HCT116 (cell line): ENCODE data around the gene FOSB.
"Not testable (repeated sequence)": the region's sequence is repeated elsewhere in the genome, so short reads cannot be mapped to it uniquely, and the experiment has no call there.

Experiments used
- CBX3 ChIP-seq: IDR thresholded peaks from 2 replicates; pipeline ENCODE4 v1.6.1; 2012; ENCODE audit warnings: low read depth
- CTCF ChIP-seq, 3 experiments: fragments of 200-600 bp in 1 of 3; sonication (generic) in 1 of 3; IDR thresholded peaks in 2 of 3; conservative IDR thresholded peaks in 1 of 3; 2 replicates each; pipeline ENCODE4 v1.5.1; 2012 to 2017; ENCODE audit warnings: low read depth in 2 of 3, low read length in 2 of 3, antibody characterized with exemption in 1 of 3, borderline replicate concordance in 1 of 3, control low read depth in 1 of 3, mild to moderate bottlenecking in 1 of 3, mixed read lengths in 1 of 3, mixed run types in 1 of 3, moderate library complexity in 1 of 3; ENCODE audit not compliant: insufficient read depth in 1 of 3
- ELF1 ChIP-seq: IDR thresholded peaks from 2 replicates; pipeline ENCODE4 v1.6.1; 2012; ENCODE audit warnings: low read depth, borderline replicate concordance
- JUND ChIP-seq: IDR thresholded peaks from 2 replicates; pipeline ENCODE4 v1.6.1; 2012
- POLR2A ChIP-seq: IDR thresholded peaks from 2 replicates; pipeline ENCODE4 v1.7.0; 2011; ENCODE audit warnings: borderline replicate concordance; ENCODE audit not compliant: insufficient read depth, insufficient read length; ENCODE audit errors: extremely low read depth
- SP1 ChIP-seq: IDR thresholded peaks from 2 replicates; pipeline ENCODE4 v1.6.1; 2012; ENCODE audit warnings: low read depth
- TCF7L2 ChIP-seq: IDR thresholded peaks from 2 replicates; pipeline ENCODE4 v1.7.0; 2011; ENCODE audit warnings: borderline replicate concordance, inconsistent platforms; ENCODE audit not compliant: insufficient read depth, insufficient read length; ENCODE audit errors: extremely low read depth
- YY1 ChIP-seq: IDR thresholded peaks from 2 replicates; pipeline ENCODE4 v1.6.1; 2011; ENCODE audit warnings: low read length, low read depth, moderate library complexity, mild to moderate bottlenecking; ENCODE audit not compliant: insufficient replicate concordance; ENCODE audit errors: extremely low read depth

- TF ChIP-seq CTCF (IDR thresholded peaks at IDR 0.05 in 2 of 3, conservative IDR thresholded peaks at IDR 0.05 in 1 of 3; ENCODE audit: borderline replicate concordance in 1 of 3, insufficient read depth in 1 of 3, low read depth in 2 of 3, low read length in 2 of 3); YY1; SP1; ELF1; JUND; POLR2A; CBX3; TCF7L2: not testable (repeated sequence)
Observed at GRCh38 chr19:45429896-45430295, 37.9 kb upstream of the FOSB start.
